Fibroblast of skin of right biceps (primary cell): ENCODE data around the gene MAP1LC3A.

Experiments
- DNase-seq: peaks from one replicate; pipeline ENCODE4 v3.0.0-alpha.2; 2013

The MAP1LC3A gene

GRCh38 chr20:34578521-34578920 is 20.0 kb downstream of the MAP1LC3A start:
- DNase-seq = no peak

GRCh38 chr20:34579191-34579978 is 20.9 kb downstream of the MAP1LC3A start:
- DNase-seq = peak; percentile 67

GRCh38 chr20:34579979-34580940 is 21.7 kb downstream of the MAP1LC3A start:
- DNase-seq = no peak

- peak; percentile 62 for DNase-seq
Measured at GRCh38 chr20:34581341-34582184, 23.0 kb downstream of the MAP1LC3A start.

DNA sequence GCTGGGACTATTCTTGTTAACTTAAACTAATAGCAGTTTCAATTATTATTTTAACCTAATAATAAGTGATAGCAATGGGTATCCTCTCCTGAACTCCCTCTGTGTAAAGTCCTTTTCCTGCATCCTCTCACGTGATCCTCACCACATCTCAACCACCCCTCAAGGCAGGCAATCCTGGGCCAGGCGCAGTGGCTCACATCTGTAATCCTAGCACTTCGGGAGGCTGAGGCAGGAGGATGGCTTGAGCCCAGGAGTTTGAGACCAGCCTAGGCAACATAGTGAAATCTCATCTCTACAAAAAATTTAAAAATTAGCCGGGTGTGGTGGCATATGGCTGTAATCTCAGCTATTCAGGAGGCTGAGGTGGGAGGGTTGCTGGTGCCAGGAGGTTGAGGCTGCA is 23.7 kb downstream of the MAP1LC3A start:
- DNase-seq = no peak

DNA sequence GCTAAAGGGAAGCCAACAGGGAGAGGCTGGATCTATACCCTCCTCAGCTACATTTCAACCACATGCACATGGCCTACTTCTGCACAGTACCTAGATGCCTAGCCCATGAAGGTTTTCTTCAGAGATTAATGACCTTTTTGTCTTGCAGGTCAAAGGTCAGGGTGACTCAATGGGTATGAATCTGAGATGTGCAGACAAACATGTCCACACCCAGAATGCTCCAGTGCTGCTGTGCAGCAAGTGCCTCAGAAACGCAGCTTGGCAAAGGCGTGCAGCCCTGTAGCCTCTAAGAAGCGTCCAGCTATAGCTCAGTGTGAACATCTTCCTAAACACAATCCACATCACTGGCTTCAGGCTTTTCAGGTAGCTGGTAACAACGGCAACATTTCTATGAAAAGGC is 24.4 kb downstream of the MAP1LC3A start:
- DNase-seq = no peak

- DNase-seq = no peak
Measured at GRCh38 chr20:34583544-34583943, 25.0 kb downstream of the MAP1LC3A start.

DNA sequence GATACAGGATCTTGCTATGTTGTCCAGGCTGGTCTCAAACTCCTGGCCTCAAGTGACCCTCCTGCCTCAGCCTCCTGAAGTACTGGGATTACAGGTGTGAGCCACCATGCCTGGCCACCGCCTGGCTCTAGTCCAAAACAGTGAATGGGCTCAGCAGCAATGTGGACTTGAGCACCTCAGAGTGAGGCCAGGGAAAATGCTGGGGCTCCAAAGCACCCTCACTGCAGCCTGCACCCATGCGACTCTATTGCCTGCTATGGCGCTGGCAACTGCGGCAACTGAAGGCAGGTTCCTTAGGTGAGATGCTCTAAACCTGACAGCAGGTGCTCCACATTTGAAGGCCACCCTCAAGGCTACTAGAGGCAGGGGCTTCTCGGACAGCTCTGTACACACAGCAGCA is 26.5 kb downstream of the MAP1LC3A start:
- no peak for DNase-seq

- no peak for DNase-seq
Measured at GRCh38 chr20:34586488-34587163, 28.1 kb downstream of the MAP1LC3A start.

GRCh38 chr20:34595377-34596184 is 37.1 kb downstream of the MAP1LC3A start:
- DNase-seq = no peak

GRCh38 chr20:34600892-34601653 is 42.6 kb downstream of the MAP1LC3A start:
- DNase-seq = no peak

GRCh38 chr20:34604980-34605788 is 46.7 kb downstream of the MAP1LC3A start:
- DNase-seq = peak; percentile 64

DNA sequence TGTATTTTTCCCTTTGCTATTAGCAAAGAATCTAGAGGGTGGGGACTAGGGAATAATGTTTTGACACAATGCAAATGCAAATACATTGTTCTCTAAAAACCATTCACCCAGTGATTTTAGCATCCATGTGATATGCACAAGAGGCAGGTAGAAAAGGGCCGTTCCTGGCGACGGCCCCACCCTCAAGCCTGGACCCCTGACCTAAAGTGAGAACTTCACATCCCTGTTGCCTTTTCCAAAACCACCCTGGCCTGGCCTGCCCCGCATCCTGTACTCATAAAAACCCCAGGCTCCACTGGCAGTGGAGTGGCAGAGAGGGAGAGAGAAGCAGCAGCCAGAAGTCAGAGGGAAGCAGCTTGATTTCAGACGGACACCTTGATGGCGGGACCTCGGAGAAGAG is 48.5 kb downstream of the MAP1LC3A start:
- no peak for DNase-seq
